ENCODE measurements around the gene POLR3A.

The POLR3A gene

GRCh38 chr10:78038791-78039547 is 9.7 kb upstream of the POLR3A start:
- Mint-ChIP-seq H3K27me3 (ENCODE audit: low read depth) (no peaks in the 10 kb centered on the region), H3K4me3 (no peak overlapping the region), H3K4me1 (peaks cover 84% of the 10 kb centered on the region), H3K36me3 (ENCODE audit: low read depth) (peaks cover 74% of the 10 kb centered on the region), H3K9me3 (no peaks in the 10 kb centered on the region), H3K27ac (no peak overlapping the region)
- TF ChIP-seq CTCF (IDR thresholded peaks at IDR 0.05; ENCODE audit: unreplicated experiment in 3 of 3), result no peak

GRCh38 chr10:78038105-78038504 is 8.8 kb upstream of the POLR3A start:
- TF ChIP-seq CTCF (IDR thresholded peaks at IDR 0.05; ENCODE audit: unreplicated experiment in 3 of 3), result no peak

GRCh38 chr10:78035933-78036583 is 6.7 kb upstream of the POLR3A start:
- H3K4me1 Mint-ChIP-seq, result peaks cover 54% of the 10 kb centered on the region

More at GRCh38 chr10:78038105-78038504, 8.8 kb upstream of the POLR3A start:
- Mint-ChIP-seq H3K27me3 (ENCODE audit: low read depth) (no peaks in the 10 kb centered on the region), H3K4me3 (peak overlapping the region in 1 of 3 experiments; percentile 63), H3K27ac (no peak overlapping the region), H3K36me3 (ENCODE audit: low read depth) (peaks cover 73% of the 10 kb centered on the region), H3K4me1 (peaks cover 75% of the 10 kb centered on the region), H3K9me3 (no peaks in the 10 kb centered on the region)

GRCh38 chr10:78035437-78035836 is 6.1 kb upstream of the POLR3A start:
- Mint-ChIP-seq H3K27me3 (ENCODE audit: low read depth) (no peaks in the 10 kb centered on the region), H3K36me3 (ENCODE audit: low read depth) (peaks cover 48% of the 10 kb centered on the region), H3K4me3 (peak overlapping the region; percentile 89 to 96 (median 93)), H3K9me3 (no peaks in the 10 kb centered on the region), H3K27ac (peak overlapping the region in 1 of 3 experiments; percentile 84), H3K4me1 (peaks cover 49% of the 10 kb centered on the region)
- no peak for TF ChIP-seq CTCF (IDR thresholded peaks at IDR 0.05; ENCODE audit: unreplicated experiment in 3 of 3)

More at GRCh38 chr10:78035933-78036583, 6.7 kb upstream of the POLR3A start:
- Mint-ChIP-seq H3K4me3 (peak overlapping the region; percentile 89 to 96 (median 93)), H3K27ac (no peak overlapping the region), H3K9me3 (no peaks in the 10 kb centered on the region), H3K36me3 (ENCODE audit: low read depth) (peaks cover 54% of the 10 kb centered on the region), H3K27me3 (ENCODE audit: low read depth) (no peaks in the 10 kb centered on the region)
- no peak for TF ChIP-seq CTCF (IDR thresholded peaks at IDR 0.05; ENCODE audit: unreplicated experiment in 3 of 3)

GRCh38 chr10:78035025-78035424 is 5.7 kb upstream of the POLR3A start:
- Mint-ChIP-seq H3K36me3 (ENCODE audit: low read depth) (peaks cover 47% of the 10 kb centered on the region), H3K4me3 (peak overlapping the region; percentile 89 to 96 (median 93)), H3K9me3 (no peaks in the 10 kb centered on the region), H3K27ac (peak overlapping the region in 2 of 3 experiments; percentile 65 to 84), H3K27me3 (ENCODE audit: low read depth) (no peaks in the 10 kb centered on the region), H3K4me1 (peaks cover 49% of the 10 kb centered on the region)
- no peak for TF ChIP-seq CTCF (IDR thresholded peaks at IDR 0.05; ENCODE audit: unreplicated experiment in 3 of 3)

Data from nephron (organoid).